ENCODE results near the gene TPPP3.

- no peak for TF ChIP-seq CTCF (IDR thresholded peaks at IDR 0.05)
- TF ChIP-seq POLR2A (IDR thresholded peaks at IDR 0.05) = no peak
Observed at GRCh38 chr16:67341250-67341649, 52.0 kb downstream of the TPPP3 start.

Data from thyroid gland (tissue), 4 donors.